H9 (cell line): ENCODE measurements around the gene RHBDL2. TPM values are rescaled to one million over a fixed set of nuclear protein-coding genes. Genes with fewer than 3 reads are reported as not detected.

Experiments used
- DNase-seq: peaks from one replicate; pipeline ENCODE4 v3.0.0-alpha.2; 2017
- H2AFZ ChIP-seq: one replicate; pipeline ENCODE4 v1.6.1; 2013; ENCODE audit warnings: mild to moderate bottlenecking, low read length, control low read depth, moderate library complexity
- H2AK5ac ChIP-seq: 2 replicates; pipeline ENCODE4 v1.6.1; 2013; ENCODE audit warnings: low read length, control low read depth, mixed read lengths; ENCODE audit not compliant: insufficient read length
- H2BK120ac ChIP-seq: one replicate; pipeline ENCODE4 v1.6.1; 2013; ENCODE audit warnings: low read depth, mild to moderate bottlenecking, low read length, control low read depth, inconsistent platforms; ENCODE audit not compliant: poor library complexity, severe bottlenecking
- H2BK12ac ChIP-seq: 2 replicates; pipeline ENCODE4 v1.6.1; 2013; ENCODE audit warnings: low read length, control low read depth, mixed read lengths, low read depth; ENCODE audit not compliant: insufficient read length
- H2BK15ac ChIP-seq: 2 replicates; pipeline ENCODE4 v1.6.1; 2013; ENCODE audit warnings: low read depth, low read length, control low read depth
- H2BK20ac ChIP-seq: one replicate; pipeline ENCODE4 v1.6.1; 2013; ENCODE audit warnings: low read depth, mild to moderate bottlenecking, low read length, control low read depth, inconsistent platforms; ENCODE audit not compliant: poor library complexity, severe bottlenecking
- H2BK5ac ChIP-seq: 2 replicates; pipeline ENCODE4 v1.6.1; 2013; ENCODE audit warnings: low read length, control low read depth, mixed read lengths; ENCODE audit not compliant: insufficient read length
- H3K14ac ChIP-seq: 2 replicates; pipeline ENCODE4 v1.6.1; 2013; ENCODE audit warnings: low read length, control low read depth; ENCODE audit not compliant: insufficient read depth
- H3K18ac ChIP-seq: 2 replicates; pipeline ENCODE4 v1.6.1; 2013; ENCODE audit warnings: low read depth, mild to moderate bottlenecking, mixed read lengths, low read length, control low read depth; ENCODE audit not compliant: insufficient read length
- H3K23ac ChIP-seq: 2 replicates; pipeline ENCODE4 v1.6.1; 2013; ENCODE audit warnings: low read length, control low read depth, mixed read lengths, low read depth; ENCODE audit not compliant: insufficient read length
- H3K23me2 ChIP-seq: 2 replicates; pipeline ENCODE4 v1.6.1; 2013; ENCODE audit warnings: low read depth, mild to moderate bottlenecking, mixed read lengths, low read length, control low read depth; ENCODE audit not compliant: insufficient read length, poor library complexity, severe bottlenecking
- H3K27ac ChIP-seq: 2 replicates; pipeline ENCODE4 v1.5.1; 2013; ENCODE audit warnings: low read length, control low read depth, mixed read lengths, low read depth; ENCODE audit not compliant: insufficient read length
- H3K27me3 ChIP-seq: 2 replicates; pipeline ENCODE4 v1.6.1; 2013; ENCODE audit warnings: low read length, control low read depth, inconsistent platforms; ENCODE audit not compliant: insufficient read depth
- H3K4ac ChIP-seq: 2 replicates; pipeline ENCODE4 v1.6.1; 2013; ENCODE audit warnings: low read depth, mild to moderate bottlenecking, control low read depth, inconsistent platforms, low read length, moderate library complexity
- H3K4me1 ChIP-seq: 2 replicates; pipeline ENCODE4 v1.6.1; 2013; ENCODE audit warnings: low read length, control low read depth, inconsistent platforms; ENCODE audit not compliant: insufficient read depth
- H3K4me2 ChIP-seq: 2 replicates; pipeline ENCODE4 v1.6.1; 2013; ENCODE audit warnings: low read length, control low read depth, mixed read lengths; ENCODE audit not compliant: insufficient read length, insufficient read depth
- H3K56ac ChIP-seq: 2 replicates; pipeline ENCODE4 v1.6.1; 2013; ENCODE audit warnings: low read depth, mild to moderate bottlenecking, mixed read lengths, low read length, control low read depth; ENCODE audit not compliant: insufficient read length
- H3K79me1 ChIP-seq: 2 replicates; pipeline ENCODE4 v1.6.1; 2013; ENCODE audit warnings: low read depth, mild to moderate bottlenecking, moderate library complexity, low read length, control low read depth, inconsistent platforms; ENCODE audit not compliant: insufficient read depth, poor library complexity, severe bottlenecking
- H3K79me2 ChIP-seq: 2 replicates; pipeline ENCODE4 v1.6.1; 2013; ENCODE audit warnings: low read length, control low read depth, inconsistent platforms; ENCODE audit not compliant: insufficient read depth
- H3K9ac ChIP-seq: 2 replicates; pipeline ENCODE4 v1.6.1; 2013; ENCODE audit warnings: low read length, control low read depth, mixed read lengths; ENCODE audit not compliant: insufficient read length; ENCODE audit errors: extremely low read depth
- H3K9me3 ChIP-seq: one replicate; pipeline ENCODE4 v1.6.1; 2013; ENCODE audit warnings: low read depth, low read length, inconsistent platforms; ENCODE audit not compliant: control insufficient read depth
- H3T11ph ChIP-seq: one replicate; pipeline ENCODE4 v1.6.1; 2013; ENCODE audit warnings: mild to moderate bottlenecking, low read length, control low read depth, inconsistent platforms
- H4K20me1 ChIP-seq: one replicate; pipeline ENCODE4 v1.6.1; 2013; ENCODE audit not compliant: control insufficient read depth, insufficient read length, insufficient read depth
- H4K5ac ChIP-seq: 2 replicates; pipeline ENCODE4 v1.6.1; 2013; ENCODE audit warnings: low read depth, mild to moderate bottlenecking, mixed read lengths, low read length, control low read depth; ENCODE audit not compliant: insufficient read length
- H4K8ac ChIP-seq: replicated peaks from 2 replicates; pipeline ENCODE4 v1.6.1; 2013; ENCODE audit warnings: low read length, control low read depth, mixed read lengths, low read depth; ENCODE audit not compliant: insufficient read length
- H4K91ac ChIP-seq: 2 replicates; pipeline ENCODE4 v1.6.1; 2013; ENCODE audit warnings: low read depth, mild to moderate bottlenecking, moderate library complexity, mixed read lengths, low read length, control low read depth; ENCODE audit not compliant: insufficient read length
- H3K27ac Mint-ChIP-seq, 3 experiments: 2 replicates in 2 of 3; 3 replicates in 1 of 3; pipeline ENCODE4 v1.8.0; 2020 to 2021; ENCODE audit warnings: mixed read lengths in 3 of 3, mild to moderate bottlenecking in 1 of 3, moderate library complexity in 1 of 3
- H3K27me3 Mint-ChIP-seq: 2 replicates; pipeline ENCODE4 v1.8.0; 2021; ENCODE audit warnings: low read depth, mild to moderate bottlenecking, moderate library complexity, mixed read lengths
- H3K36me3 Mint-ChIP-seq, 3 experiments: 2 replicates in 2 of 3; 3 replicates in 1 of 3; pipeline ENCODE4 v1.8.0; 2020 to 2021; ENCODE audit warnings: low read depth in 3 of 3, mixed read lengths in 3 of 3; ENCODE audit not compliant: insufficient read depth in 1 of 3
- H3K4me1 Mint-ChIP-seq, 2 experiments: 2 replicates each; pipeline ENCODE4 v1.8.0; 2020; ENCODE audit warnings: mixed read lengths in 2 of 2
- H3K4me3 Mint-ChIP-seq, 2 experiments: 2 replicates in 1 of 2; 3 replicates in 1 of 2; pipeline ENCODE4 v1.8.0; 2020 to 2021; ENCODE audit warnings: mild to moderate bottlenecking in 2 of 2, mixed read lengths in 2 of 2, moderate library complexity in 1 of 2
- H3K9me3 Mint-ChIP-seq, 2 experiments: 2 replicates in 1 of 2; 3 replicates in 1 of 2; pipeline ENCODE4 v1.8.0; 2020; ENCODE audit warnings: mild to moderate bottlenecking in 2 of 2, mixed read lengths in 2 of 2, moderate library complexity in 1 of 2
- WGBS: extraction: QIAGEN DNeasy Blood & Tissue Kit; methylation state at CpG from one replicate; pipeline ENCODE4 v1.1.7; 2013; ENCODE audit warnings: missing lambda C conversion rate, low lambda C conversion rate, mixed read lengths; ENCODE audit not compliant: insufficient read length; ENCODE audit errors: extremely low coverage; 5-methylcytosine and 5-hydroxymethylcytosine counted together
- total RNA-seq: library from RNA; stranded (reverse); gene quantifications from 2 replicates; pipeline ENCODE4 v1.2.1, GENCODE V29; 2021
- TF ChIP-seq, protein P1 (sequence below): fragments of 200-600 bp; sonication (generic); conservative IDR thresholded peaks from 3 replicates; pipeline ENCODE4 v1.8.0; 2021; ENCODE audit warnings: antibody characterized with exemption, mild to moderate bottlenecking

Gene RHBDL2
- total RNA-seq, 1 experiment from 2014 or later = not detected

DNA sequence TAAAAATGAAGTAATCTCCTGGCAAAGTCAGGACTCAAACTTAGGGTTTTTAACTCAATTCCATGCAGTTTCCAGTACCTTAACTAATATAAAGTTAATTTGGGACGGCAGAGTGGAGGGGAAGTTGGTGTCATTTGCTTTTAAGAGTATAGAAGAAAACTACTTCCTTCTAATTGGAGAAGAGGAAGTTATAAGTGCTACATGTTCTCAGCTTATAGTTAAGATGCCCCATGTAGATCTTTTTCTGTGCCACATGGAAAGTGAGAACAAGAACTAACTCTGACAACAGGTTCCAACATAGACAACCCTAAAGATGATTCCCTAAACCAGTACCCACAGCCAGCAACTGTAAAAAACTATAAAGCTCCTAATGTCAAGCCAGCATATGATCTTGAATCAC is 93.6 kb downstream of the RHBDL2 start:
- no peaks in the 10 kb centered on the region for H3K27me3 Mint-ChIP-seq
- H3K27ac Mint-ChIP-seq = no peak overlapping the region
- H3K9me3 Mint-ChIP-seq = peaks cover 0 to 4% of the 10 kb centered on the region in 2 experiments; a peak in 1 of 5 replicates
- H2BK5ac ChIP-seq = no peak overlapping the region
- peaks cover 14 to 59% (median 57%) of the 10 kb centered on the region in 3 experiments; a peak in 6 of 7 replicates for H3K36me3 Mint-ChIP-seq
- DNase-seq = no peak
- no peak overlapping the region for H3T11ph ChIP-seq
- no peak overlapping the region for H4K8ac ChIP-seq
- no peak overlapping the region for H3K18ac ChIP-seq
- H2AK5ac ChIP-seq = no peak overlapping the region
- no peak overlapping the region for H3K4me3 Mint-ChIP-seq
- no peaks in the 10 kb centered on the region for H3K79me1 ChIP-seq
- H2AFZ ChIP-seq = no peak overlapping the region
- no peaks in the 10 kb centered on the region for H3K79me2 ChIP-seq
- no peak overlapping the region for H3K4me2 ChIP-seq
- H3K4me1 ChIP-seq = no peaks in the 10 kb centered on the region
- TF ChIP-seq, protein P1, sequence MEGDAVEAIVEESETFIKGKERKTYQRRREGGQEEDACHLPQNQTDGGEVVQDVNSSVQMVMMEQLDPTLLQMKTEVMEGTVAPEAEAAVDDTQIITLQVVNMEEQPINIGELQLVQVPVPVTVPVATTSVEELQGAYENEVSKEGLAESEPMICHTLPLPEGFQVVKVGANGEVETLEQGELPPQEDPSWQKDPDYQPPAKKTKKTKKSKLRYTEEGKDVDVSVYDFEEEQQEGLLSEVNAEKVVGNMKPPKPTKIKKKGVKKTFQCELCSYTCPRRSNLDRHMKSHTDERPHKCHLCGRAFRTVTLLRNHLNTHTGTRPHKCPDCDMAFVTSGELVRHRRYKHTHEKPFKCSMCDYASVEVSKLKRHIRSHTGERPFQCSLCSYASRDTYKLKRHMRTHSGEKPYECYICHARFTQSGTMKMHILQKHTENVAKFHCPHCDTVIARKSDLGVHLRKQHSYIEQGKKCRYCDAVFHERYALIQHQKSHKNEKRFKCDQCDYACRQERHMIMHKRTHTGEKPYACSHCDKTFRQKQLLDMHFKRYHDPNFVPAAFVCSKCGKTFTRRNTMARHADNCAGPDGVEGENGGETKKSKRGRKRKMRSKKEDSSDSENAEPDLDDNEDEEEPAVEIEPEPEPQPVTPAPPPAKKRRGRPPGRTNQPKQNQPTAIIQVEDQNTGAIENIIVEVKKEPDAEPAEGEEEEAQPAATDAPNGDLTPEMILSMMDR = no peak
- no peak overlapping the region for H3K4ac ChIP-seq
- H4K91ac ChIP-seq = no peak overlapping the region
- H3K56ac ChIP-seq = no peak overlapping the region
- no peak overlapping the region for H3K14ac ChIP-seq
- no peak overlapping the region for H2BK12ac ChIP-seq
- H2BK120ac ChIP-seq = no peak overlapping the region
- H4K20me1 ChIP-seq = no peaks in the 10 kb centered on the region
- H4K5ac ChIP-seq = no peak overlapping the region
- H3K27ac ChIP-seq = no peak overlapping the region
- no peaks in the 10 kb centered on the region for H3K4me1 Mint-ChIP-seq
- no peak overlapping the region for H3K23ac ChIP-seq
- H3K23me2 ChIP-seq = no peaks in the 10 kb centered on the region
- H3K9ac ChIP-seq = no peak overlapping the region
- no peaks in the 10 kb centered on the region for H3K9me3 ChIP-seq
- no peak overlapping the region for H2BK20ac ChIP-seq
- H2BK15ac ChIP-seq = no peak overlapping the region
- WGBS = no CpG with 5 or more reads among the region's 1 CpG
- no peaks in the 10 kb centered on the region for H3K27me3 ChIP-seq
